ENCODE data around the gene NAPEPLD. TPM values are rescaled to one million over a fixed set of nuclear protein-coding genes. Genes with fewer than 3 reads are reported as not detected.
"Not testable (repeated sequence)": the region's sequence is repeated elsewhere in the genome, so short reads cannot be mapped to it uniquely, and the experiment has no call there.

NAPEPLD gene
- total and polyA plus RNA-seq, 9 donors: 10.8 to 17.2 (median 13.3) TPM

DNA sequence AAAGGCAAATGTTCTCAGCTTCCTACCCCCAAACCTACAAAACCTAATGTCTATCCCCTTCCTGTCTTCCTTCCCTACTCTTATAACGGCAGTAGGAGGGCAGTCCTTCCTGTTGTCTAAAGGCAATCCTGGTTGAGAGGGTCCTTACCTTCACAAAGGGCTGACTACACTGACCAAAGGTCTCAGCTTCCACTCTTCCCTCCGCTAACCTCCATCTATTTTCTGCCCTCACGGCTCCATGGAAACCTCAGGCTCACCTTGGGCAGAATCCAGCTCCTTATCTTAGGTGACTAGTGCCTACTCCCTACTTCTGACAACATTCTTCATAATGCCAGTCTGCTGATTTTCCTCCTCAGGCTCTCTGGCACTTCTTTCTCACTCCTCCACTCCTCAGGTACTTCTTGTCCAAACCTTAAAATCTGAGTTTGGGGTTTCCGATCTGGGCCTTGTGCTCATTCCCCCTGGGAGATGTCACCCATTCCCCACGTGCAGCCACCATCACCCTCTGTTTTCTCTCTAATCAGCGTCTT is 74.8 kb downstream of the NAPEPLD start:
- Histone ChIP-seq H3K27ac (ENCODE audit: low read length) (peak overlapping the region; percentile 93), H3K36me3 (ENCODE audit: control insufficient read depth, insufficient read depth, low read length) (no peaks in the 10 kb centered on the region), H3K4me3 (ENCODE audit: low read length) (peak overlapping the region; percentile 86), H3K27me3 (ENCODE audit: control insufficient read depth, insufficient read depth, low read length) (no peaks in the 10 kb centered on the region), H3K4me1 (ENCODE audit: control insufficient read depth, insufficient read depth, low read length) (peaks cover 13% of the 10 kb centered on the region), H3K9me3 (replicated peaks; ENCODE audit: control insufficient read depth, low read depth, low read length) (no peaks in the 10 kb centered on the region)
- WGBS (ENCODE audit: insufficient coverage): 18% methylated on average over 6 of the region's 6 CpGs
- DNase-seq: no peak

DNA sequence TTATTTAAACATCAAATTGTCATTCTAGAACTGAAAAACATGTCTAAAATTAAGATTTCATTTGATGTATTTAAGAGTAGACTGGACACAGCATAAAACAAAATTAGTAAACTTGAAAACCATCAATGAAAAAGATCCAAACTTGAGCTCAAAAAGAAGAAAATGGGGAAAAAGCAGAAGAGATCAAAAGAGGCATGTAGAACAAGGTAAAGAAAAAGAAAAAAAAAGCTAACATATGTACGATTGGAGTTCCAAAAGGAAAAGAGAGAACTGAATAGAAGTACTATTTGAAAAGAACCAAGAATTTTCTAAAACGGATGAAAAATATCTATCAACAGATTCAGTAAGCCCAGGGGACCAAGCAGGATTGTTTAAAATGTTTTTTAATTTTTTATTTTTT is 77.9 kb downstream of the NAPEPLD start:
- no peaks in the 10 kb centered on the region for H3K9me3 ChIP-seq (replicated peaks; ENCODE audit: control insufficient read depth, low read depth, low read length)
- no peaks in the 10 kb centered on the region for H3K36me3 ChIP-seq (ENCODE audit: control insufficient read depth, insufficient read depth, low read length)
- H3K27ac ChIP-seq (ENCODE audit: low read length): no peak overlapping the region
- no peak overlapping the region for H3K4me3 ChIP-seq (ENCODE audit: low read length)
- no CpG with 5 or more reads among the region's 2 CpGs for WGBS (ENCODE audit: insufficient coverage)
- no peak for DNase-seq
- no peaks in the 10 kb centered on the region for H3K27me3 ChIP-seq (ENCODE audit: control insufficient read depth, insufficient read depth, low read length)
- peaks cover 10% of the 10 kb centered on the region for H3K4me1 ChIP-seq (ENCODE audit: control insufficient read depth, insufficient read depth, low read length)

DNA sequence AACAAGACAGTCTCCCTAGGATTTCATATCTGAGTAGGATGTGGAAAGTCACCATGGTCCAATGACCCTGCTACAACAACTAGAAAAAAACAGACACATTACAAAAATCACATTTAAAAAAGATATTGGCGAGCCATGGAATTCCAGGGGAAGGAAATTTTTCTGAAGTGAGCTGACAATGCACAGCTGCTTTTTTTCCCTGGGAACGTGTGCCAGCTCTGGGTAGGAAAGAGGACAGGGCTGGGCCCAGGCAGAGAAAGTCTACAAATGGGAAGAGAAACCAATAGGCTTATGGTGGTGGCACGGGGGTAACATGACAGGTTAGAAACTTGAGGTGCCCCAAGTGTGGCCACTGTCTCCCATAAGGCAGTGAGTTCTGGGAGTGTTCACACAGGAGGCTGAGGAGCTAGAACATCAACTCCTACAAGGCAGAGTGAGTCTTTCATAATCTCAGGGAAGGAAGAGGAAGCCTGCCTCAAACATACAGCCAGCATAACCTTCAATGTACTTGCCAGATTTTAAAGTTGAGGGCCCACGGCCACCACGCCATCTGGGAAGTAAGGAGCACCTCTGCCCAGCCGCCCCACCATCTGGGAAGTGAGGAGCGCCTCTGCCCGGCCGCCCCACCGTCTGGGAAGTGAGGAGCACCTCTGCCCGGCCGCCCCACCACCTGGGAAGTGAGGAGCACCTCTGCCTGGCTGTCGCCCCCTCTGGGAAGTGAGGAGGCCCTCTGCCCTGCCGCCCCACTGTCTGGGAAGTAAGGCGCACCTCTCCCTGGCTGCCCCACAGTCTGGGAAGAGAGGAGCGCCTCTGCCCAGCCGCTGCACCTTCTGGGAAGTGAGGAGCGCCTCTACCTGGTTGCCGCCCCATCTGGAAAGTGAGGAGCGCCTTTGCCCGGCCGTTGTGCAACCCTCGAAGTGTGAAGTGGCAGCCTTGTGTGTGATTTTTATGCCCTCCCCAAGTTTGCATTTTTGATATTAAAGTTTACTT is 80.2 kb downstream of the NAPEPLD start:
- Histone ChIP-seq H3K27me3 (ENCODE audit: control insufficient read depth, insufficient read depth, low read length) (no peaks in the 10 kb centered on the region), H3K4me3 (ENCODE audit: low read length) (no peak overlapping the region), H3K9me3 (replicated peaks; ENCODE audit: control insufficient read depth, low read depth, low read length) (no peaks in the 10 kb centered on the region), H3K27ac (ENCODE audit: low read length) (no peak overlapping the region), H3K4me1 (ENCODE audit: control insufficient read depth, insufficient read depth, low read length) (peaks cover under 1% of the 10 kb centered on the region), H3K36me3 (ENCODE audit: control insufficient read depth, insufficient read depth, low read length) (no peaks in the 10 kb centered on the region)
- 94% methylated on average over 17 of the region's 23 CpGs for WGBS (ENCODE audit: insufficient coverage)
- DNase-seq: no peak

DNA sequence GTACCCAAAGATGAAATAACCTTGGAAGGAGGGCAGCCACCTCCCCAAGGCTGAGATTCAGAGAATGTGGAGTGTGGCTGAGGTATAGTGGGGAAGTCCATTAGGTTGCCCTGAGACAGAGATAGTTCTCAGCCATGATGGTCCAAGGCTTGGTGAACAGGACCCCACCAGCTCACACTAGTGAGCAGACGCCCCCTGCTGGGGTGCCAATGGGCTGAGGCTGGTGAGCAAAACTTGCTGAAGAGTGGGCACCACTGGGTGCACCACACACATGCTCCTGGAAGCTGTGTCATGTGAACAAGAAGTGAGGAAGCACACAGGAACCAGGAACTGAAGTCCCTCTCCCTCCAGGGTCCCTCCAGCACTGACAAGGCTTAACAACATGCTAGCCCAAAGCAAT is 83.2 kb downstream of the NAPEPLD start:
- no CpG with 5 or more reads among the region's 1 CpG for WGBS (ENCODE audit: insufficient coverage)
- peak; percentile 27 for DNase-seq
- H3K4me1 ChIP-seq (ENCODE audit: control insufficient read depth, insufficient read depth, low read length): no peaks in the 10 kb centered on the region
- no peak overlapping the region for H3K4me3 ChIP-seq (ENCODE audit: low read length)
- no peak overlapping the region for H3K27ac ChIP-seq (ENCODE audit: low read length)
- H3K9me3 ChIP-seq (replicated peaks; ENCODE audit: control insufficient read depth, low read depth, low read length): no peaks in the 10 kb centered on the region
- H3K36me3 ChIP-seq (ENCODE audit: control insufficient read depth, insufficient read depth, low read length): no peaks in the 10 kb centered on the region
- H3K27me3 ChIP-seq (ENCODE audit: control insufficient read depth, insufficient read depth, low read length): no peaks in the 10 kb centered on the region

DNA sequence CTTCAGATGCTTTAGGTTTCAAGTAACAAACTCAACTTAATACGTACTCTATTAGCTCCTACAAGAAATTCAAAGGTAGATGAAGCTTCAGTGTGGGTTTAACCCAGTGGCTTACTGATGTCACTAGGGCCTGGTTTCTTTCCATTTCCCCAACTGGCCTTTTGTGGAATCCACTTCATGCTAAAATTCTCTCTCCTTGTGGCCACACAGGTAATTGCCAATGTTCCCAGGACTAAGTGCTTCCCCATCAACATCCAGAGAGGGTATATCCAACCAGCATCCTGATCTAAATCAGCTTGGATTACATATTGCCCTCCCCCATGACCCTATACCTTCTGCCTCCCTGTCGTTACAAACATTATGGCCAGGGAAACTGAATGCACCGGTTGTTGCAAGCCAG is 85.0 kb downstream of the NAPEPLD start:
- Histone ChIP-seq H3K4me1 (ENCODE audit: control insufficient read depth, insufficient read depth, low read length) (no peaks in the 10 kb centered on the region), H3K4me3 (ENCODE audit: low read length) (no peak overlapping the region), H3K9me3 (replicated peaks; ENCODE audit: control insufficient read depth, low read depth, low read length) (no peaks in the 10 kb centered on the region), H3K27me3 (ENCODE audit: control insufficient read depth, insufficient read depth, low read length) (no peaks in the 10 kb centered on the region), H3K27ac (ENCODE audit: low read length) (no peak overlapping the region), H3K36me3 (ENCODE audit: control insufficient read depth, insufficient read depth, low read length) (no peaks in the 10 kb centered on the region)
- WGBS (ENCODE audit: insufficient coverage): 62% methylated on average over 2 of the region's 3 CpGs
- DNase-seq: no peak

DNA sequence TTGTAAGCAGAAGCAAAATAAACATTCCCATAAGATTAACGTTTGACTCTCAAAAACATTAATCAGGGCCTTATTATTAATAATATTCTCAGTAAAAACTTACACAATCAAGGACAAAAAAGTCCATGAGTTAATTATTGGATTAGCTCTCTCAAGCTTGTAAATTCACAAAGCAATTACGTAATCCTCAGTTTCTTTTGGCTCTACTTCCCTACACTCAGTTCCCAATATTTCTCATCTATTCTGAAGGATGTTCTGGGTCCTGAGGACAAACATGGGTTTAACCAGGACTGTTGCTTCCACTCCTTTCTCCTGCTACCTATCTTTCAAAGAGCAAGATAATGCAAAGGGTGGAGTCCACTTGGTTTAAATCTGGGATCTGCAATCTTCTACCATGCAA is 89.4 kb downstream of the NAPEPLD start:
- no peak overlapping the region for H3K27ac ChIP-seq (ENCODE audit: low read length)
- WGBS (ENCODE audit: insufficient coverage): no CpG with 5 or more reads among the region's 2 CpGs
- no peaks in the 10 kb centered on the region for H3K4me1 ChIP-seq (ENCODE audit: control insufficient read depth, insufficient read depth, low read length)
- H3K27me3 ChIP-seq (ENCODE audit: control insufficient read depth, insufficient read depth, low read length): no peaks in the 10 kb centered on the region
- H3K36me3 ChIP-seq (ENCODE audit: control insufficient read depth, insufficient read depth, low read length): no peaks in the 10 kb centered on the region
- H3K4me3 ChIP-seq (ENCODE audit: low read length): no peak overlapping the region
- H3K9me3 ChIP-seq (replicated peaks; ENCODE audit: control insufficient read depth, low read depth, low read length): no peaks in the 10 kb centered on the region
- no peak for DNase-seq

DNA sequence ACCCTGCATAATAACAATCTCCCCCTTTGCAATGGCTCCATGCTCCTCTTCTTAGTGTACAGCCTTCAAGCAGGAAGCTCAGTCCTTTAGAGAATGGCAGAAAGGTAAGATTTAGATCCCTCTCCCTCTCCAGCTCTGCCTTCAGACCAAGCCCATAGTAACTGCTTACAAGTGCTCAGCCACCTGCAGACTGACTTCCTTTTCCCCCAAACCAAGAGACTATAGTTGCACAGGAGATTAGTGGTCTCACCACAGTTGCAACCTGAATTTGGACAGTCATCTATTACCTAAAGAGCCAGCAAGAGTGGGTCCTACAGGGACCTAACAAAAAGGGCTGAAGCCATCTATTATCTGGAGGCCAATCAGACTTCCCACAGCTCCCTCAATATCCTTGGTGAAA is 90.8 kb downstream of the NAPEPLD start:
- Histone ChIP-seq H3K4me1 (ENCODE audit: control insufficient read depth, insufficient read depth, low read length) (no peaks in the 10 kb centered on the region), H3K27ac (ENCODE audit: low read length) (no peak overlapping the region), H3K9me3 (replicated peaks; ENCODE audit: control insufficient read depth, low read depth, low read length) (no peaks in the 10 kb centered on the region), H3K27me3 (ENCODE audit: control insufficient read depth, insufficient read depth, low read length) (no peaks in the 10 kb centered on the region), H3K36me3 (ENCODE audit: control insufficient read depth, insufficient read depth, low read length) (no peaks in the 10 kb centered on the region), H3K4me3 (ENCODE audit: low read length) (no peak overlapping the region)
- DNase-seq: no peak

DNA sequence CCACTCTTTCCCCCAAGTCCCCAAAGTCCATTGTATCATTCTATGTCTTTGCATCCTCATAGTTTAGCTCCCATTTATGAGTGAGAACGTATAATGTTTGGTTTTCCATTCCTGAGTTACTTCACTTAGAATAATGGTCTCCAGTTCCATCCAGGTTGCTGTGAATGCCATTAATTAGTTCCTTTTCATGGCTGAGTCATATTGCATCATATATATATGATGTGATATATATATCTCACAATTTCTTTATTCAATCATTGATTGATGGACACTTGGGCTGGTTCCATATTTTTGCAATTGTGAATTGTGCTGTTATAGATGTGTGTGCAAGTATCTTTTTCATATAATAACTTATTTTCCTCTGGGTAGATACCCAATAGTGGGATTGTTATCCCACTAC is 92.9 kb downstream of the NAPEPLD start:
- not testable (repeated sequence) for H3K36me3 ChIP-seq (ENCODE audit: control insufficient read depth, insufficient read depth, low read length); H3K9me3 ChIP-seq (replicated peaks; ENCODE audit: control insufficient read depth, low read depth, low read length); H3K4me1 ChIP-seq (ENCODE audit: control insufficient read depth, insufficient read depth, low read length); H3K27ac ChIP-seq (ENCODE audit: low read length); H3K4me3 ChIP-seq (ENCODE audit: low read length); H3K27me3 ChIP-seq (ENCODE audit: control insufficient read depth, insufficient read depth, low read length); DNase-seq
- WGBS (ENCODE audit: insufficient coverage): no CpG with 5 or more reads among the region's 1 CpG

DNA sequence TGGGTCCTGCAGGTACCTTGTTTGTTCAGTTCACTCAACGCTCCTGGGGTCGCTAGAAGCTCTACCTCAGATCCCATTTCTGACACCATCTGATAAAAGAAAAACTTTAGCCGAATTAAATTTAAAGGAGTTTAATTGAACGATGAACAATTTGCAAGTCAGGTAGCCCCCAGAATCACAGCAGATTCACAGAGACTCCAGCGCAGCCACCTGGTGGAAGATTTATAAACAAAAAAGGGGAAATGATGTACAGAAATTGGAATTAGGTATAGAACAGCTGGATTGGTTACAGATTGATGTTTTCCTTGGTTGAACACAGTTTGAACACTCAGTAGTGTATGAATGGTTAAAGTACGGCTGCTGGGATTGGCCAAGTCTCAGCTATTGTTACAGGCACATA is 97.4 kb downstream of the NAPEPLD start:
- peaks cover 3% of the 10 kb centered on the region for H3K9me3 ChIP-seq (replicated peaks; ENCODE audit: control insufficient read depth, low read depth, low read length)
- 93% methylated on average over 3 of the region's 6 CpGs for WGBS (ENCODE audit: insufficient coverage)
- H3K27me3 ChIP-seq (ENCODE audit: control insufficient read depth, insufficient read depth, low read length): no peaks in the 10 kb centered on the region
- no peaks in the 10 kb centered on the region for H3K36me3 ChIP-seq (ENCODE audit: control insufficient read depth, insufficient read depth, low read length)
- no peak overlapping the region for H3K4me3 ChIP-seq (ENCODE audit: low read length)
- no peak for DNase-seq
- no peak overlapping the region for H3K27ac ChIP-seq (ENCODE audit: low read length)
- H3K4me1 ChIP-seq (ENCODE audit: control insufficient read depth, insufficient read depth, low read length): no peaks in the 10 kb centered on the region
